Liver (tissue), 3 donors: ENCODE data around the gene IMPDH2.

Experiments
- CTCF ChIP-seq: fragments of 150-350 bp; IDR thresholded peaks from 2 replicates; pipeline ENCODE4 v1.5.1; 2017; ENCODE audit warnings: improper control_type of control experiment, low read depth, low read length; ENCODE audit not compliant: missing input control
- EGR1 ChIP-seq, 2 donors: IDR thresholded peaks; 2 replicates each; pipeline ENCODE4 v1.6.1; 2016 to 2018; ENCODE audit warnings: antibody characterized with exemption in 2 of 2, low read depth in 2 of 2
- FOXA1 ChIP-seq: IDR thresholded peaks from 2 replicates; pipeline ENCODE4 v1.6.1; 2016; ENCODE audit warnings: antibody characterized with exemption
- GABPA ChIP-seq, 2 donors: IDR thresholded peaks in 1 of 2; conservative IDR thresholded peaks in 1 of 2; 2 replicates each; pipeline ENCODE4 v1.6.1; 2016; ENCODE audit warnings: antibody characterized with exemption in 2 of 2, mild to moderate bottlenecking in 1 of 2, moderate library complexity in 1 of 2
- JUND ChIP-seq, 2 donors: IDR thresholded peaks; 2 replicates each; pipeline ENCODE4 v1.6.1; 2016; ENCODE audit warnings: antibody characterized with exemption in 2 of 2
- NR2F2 ChIP-seq: IDR thresholded peaks from 2 replicates; pipeline ENCODE4 v1.6.1; 2016; ENCODE audit warnings: antibody characterized with exemption
- RAD21 ChIP-seq, 2 donors: IDR thresholded peaks; 2 replicates each; pipeline ENCODE4 v1.6.1; 2016; ENCODE audit warnings: antibody characterized with exemption in 2 of 2, mild to moderate bottlenecking in 2 of 2
- REST ChIP-seq: IDR thresholded peaks from 2 replicates; pipeline ENCODE4 v1.6.1; 2016; ENCODE audit warnings: antibody characterized with exemption, mild to moderate bottlenecking
- RXRA ChIP-seq, 2 donors: IDR thresholded peaks; 2 replicates each; pipeline ENCODE4 v1.6.1; 2017 to 2018; ENCODE audit warnings: antibody characterized with exemption in 2 of 2, mild to moderate bottlenecking in 1 of 2
- SP1 ChIP-seq: IDR thresholded peaks from 2 replicates; pipeline ENCODE4 v1.6.1; 2018; ENCODE audit warnings: antibody characterized with exemption, mild to moderate bottlenecking
- TAF1 ChIP-seq: conservative IDR thresholded peaks from 2 replicates; pipeline ENCODE4 v1.6.1; 2016; ENCODE audit warnings: antibody characterized with exemption, mild to moderate bottlenecking
- YY1 ChIP-seq: IDR thresholded peaks from 2 replicates; pipeline ENCODE4 v1.6.1; 2016; ENCODE audit warnings: antibody characterized with exemption, mild to moderate bottlenecking
- ZBTB33 ChIP-seq: IDR thresholded peaks from 2 replicates; pipeline ENCODE4 v1.6.1; 2016; ENCODE audit warnings: antibody characterized with exemption
- donor health status: healthy.
- donor health status: healthy.

- TF ChIP-seq CTCF, result no peak
- peak; percentile 81 to 97 for TF ChIP-seq EGR1 (IDR thresholded peaks at IDR 0.05; ENCODE audit: low read depth in 2 of 2)
- peak; percentile 83 for TF ChIP-seq YY1
- no peak for TF ChIP-seq TAF1
- TF ChIP-seq NR2F2, result no peak
- TF ChIP-seq FOXA1, result no peak
- TF ChIP-seq RAD21 (IDR thresholded peaks at IDR 0.05), result peak; percentile 30 to 52
- peak; percentile 60 for TF ChIP-seq SP1
- no peak for TF ChIP-seq ZBTB33
- no peak for TF ChIP-seq RXRA (IDR thresholded peaks at IDR 0.05)
- peak; percentile 84 for TF ChIP-seq REST
- TF ChIP-seq JUND (IDR thresholded peaks at IDR 0.05), result peak; percentile 31 to 78
- peak in 1 of 2 donors; percentile 75 for TF ChIP-seq GABPA (IDR thresholded peaks at IDR 0.05 in 1 of 2, conservative IDR thresholded peaks at IDR 0.05 in 1 of 2)
Observed at GRCh38 chr3:49028673-49029562, at the start of gene IMPDH2.
